Endothelial cell of umbilical vein (primary cell): ENCODE data around the gene TTC33. TPM values are rescaled to one million over a fixed set of nuclear protein-coding genes. Genes with fewer than 3 reads are reported as not detected.

Experiments used
- BruUV-seq: library from RNA; stranded (reverse); fragments of 400-500 nt; replicated peaks from 2 replicates; lab custom pipeline; 2021; lab: Mats Ljungman, UMichigan
- CTCF ChIA-PET: fragments of 300-600, 350-600 bp; sonication (Branson Sonifier 250); formaldehyde crosslinking; loops from one replicate; lab custom pipeline; 2021; ENCODE audit warnings: antibody characterized with exemption, inconsistent platforms; lab: Charles Lee
- POLR2A ChIA-PET: fragments of 300-600, 350-600 bp; sonication (Branson Sonifier 250); formaldehyde crosslinking; loops from one replicate; lab custom pipeline; 2021; ENCODE audit warnings: antibody characterized with exemption, inconsistent platforms; lab: Charles Lee
- DNase-seq: peaks from one replicate; pipeline ENCODE4 v3.0.0-alpha.2; 2011; ENCODE audit warnings: low read depth, low spot score
- FAIRE-seq: peaks from 2 replicates; lab custom pipeline; 2011; peaks lifted over from hg19 to GRCh38; lab: Jason Lieb, UNC
- H2AFZ ChIP-seq: 2 replicates; pipeline ENCODE4 v1.6.0; 2012; ENCODE audit warnings: low read depth, low read length, control low read depth, inconsistent platforms
- H3K27ac ChIP-seq: 2 replicates; pipeline ENCODE4 v1.5.1; 2011; ENCODE audit warnings: low read depth, mild to moderate bottlenecking, control low read depth, low read length, moderate library complexity; ENCODE audit not compliant: insufficient read depth
- H3K27me3 ChIP-seq, 2 experiments: 2 replicates each; pipeline versions ENCODE4 v1.6.0 to v1.6.1; 2011; ENCODE audit warnings: low read length in 2 of 2, mixed read lengths in 1 of 2; ENCODE audit not compliant: control insufficient read depth in 2 of 2, insufficient read depth in 2 of 2
- H3K36me3 ChIP-seq, 2 experiments: 2 replicates in 1 of 2; 3 replicates in 1 of 2; pipeline ENCODE4 v1.5.1; 2011; ENCODE audit warnings: low read length in 2 of 2, mild to moderate bottlenecking in 1 of 2, moderate library complexity in 1 of 2; ENCODE audit not compliant: control insufficient read depth in 2 of 2, insufficient read depth in 2 of 2; ENCODE audit errors: extremely low read depth in 1 of 2
- H3K4me1 ChIP-seq: 3 replicates; pipeline ENCODE4 v1.5.1; 2011; ENCODE audit warnings: mild to moderate bottlenecking, low read length; ENCODE audit not compliant: control insufficient read depth, insufficient read depth; ENCODE audit errors: extremely low read depth
- H3K4me2 ChIP-seq: 2 replicates; pipeline ENCODE4 v1.6.1; 2011; ENCODE audit warnings: low read length, control low read depth, mixed read lengths; ENCODE audit not compliant: insufficient read depth
- H3K4me3 ChIP-seq, 3 experiments: fragments of 200-600 bp in 1 of 3; sonication (generic), shearing (Covaris generic) in 1 of 3; replicated peaks in 1 of 3; 2 replicates each; pipeline ENCODE4 v1.5.1; 2011 to 2016; ENCODE audit warnings: control low read depth in 3 of 3, low read length in 3 of 3, mild to moderate bottlenecking in 2 of 3, inconsistent platforms in 1 of 3, low read depth in 1 of 3, moderate library complexity in 1 of 3; ENCODE audit not compliant: insufficient read depth in 1 of 3
- H3K79me2 ChIP-seq: 2 replicates; pipeline ENCODE4 v1.6.0; 2012; ENCODE audit warnings: low read length, inconsistent platforms; ENCODE audit not compliant: control insufficient read depth, insufficient read depth
- H3K9ac ChIP-seq: replicated peaks from 2 replicates; pipeline ENCODE3; 2011; ENCODE audit warnings: low read length, control low read depth; ENCODE audit not compliant: insufficient read depth; ENCODE audit errors: extremely low read depth
- H3K9me1 ChIP-seq: replicated peaks from 3 replicates; pipeline ENCODE4 v1.6.0; 2011; ENCODE audit warnings: mild to moderate bottlenecking, low read length; ENCODE audit not compliant: control insufficient read depth, insufficient read depth; ENCODE audit errors: extremely low read depth
- H3K9me3 ChIP-seq: replicated peaks from 2 replicates; pipeline ENCODE4 v1.5.1; 2012; ENCODE audit warnings: low read length, inconsistent platforms; ENCODE audit not compliant: control insufficient read depth, insufficient read depth
- H4K20me1 ChIP-seq: replicated peaks from 2 replicates; pipeline ENCODE3; 2011; ENCODE audit warnings: mild to moderate bottlenecking, low read length; ENCODE audit not compliant: control insufficient read depth, insufficient read depth; ENCODE audit errors: extremely low read depth
- CTCF ChIP-seq, 2 donors: IDR thresholded peaks; 1 replicate in 1 of 2; 2 replicates in 1 of 2; pipeline ENCODE4 v1.5.1; 2011; ENCODE audit warnings: low read length in 2 of 2, mild to moderate bottlenecking in 2 of 2, moderate library complexity in 2 of 2, control low read depth in 1 of 2, inconsistent platforms in 1 of 2, low read depth in 1 of 2; ENCODE audit not compliant: insufficient read depth in 1 of 2; ENCODE audit errors: extremely low read depth in 1 of 2
- FOS ChIP-seq: IDR thresholded peaks from 2 replicates; pipeline ENCODE4 v1.6.1; 2011; ENCODE audit warnings: mild to moderate bottlenecking, low read length, moderate library complexity, borderline replicate concordance; ENCODE audit not compliant: insufficient read depth
- GATA2 ChIP-seq: IDR thresholded peaks from 2 replicates; pipeline ENCODE4 v1.7.0; 2011; ENCODE audit warnings: low read depth, mild to moderate bottlenecking, moderate library complexity, mixed read lengths, low read length; ENCODE audit not compliant: insufficient read length, insufficient read depth
- JUN ChIP-seq: IDR thresholded peaks from 2 replicates; pipeline ENCODE4 v1.6.1; 2011; ENCODE audit warnings: borderline replicate concordance, low read depth; ENCODE audit not compliant: insufficient read length, insufficient read depth
- MAX ChIP-seq: IDR thresholded peaks from 2 replicates; pipeline ENCODE4 v1.6.1; 2011; ENCODE audit not compliant: insufficient read depth, insufficient read length
- POLR2A ChIP-seq: IDR thresholded peaks from 2 replicates; pipeline ENCODE4 v1.6.1; 2012; ENCODE audit warnings: low read depth, mild to moderate bottlenecking, control low read depth, low read length
- POLR2AphosphoS5 ChIP-seq: IDR thresholded peaks from 2 replicates; pipeline ENCODE4 v1.6.1; 2012; ENCODE audit warnings: low read depth, mild to moderate bottlenecking, control low read depth, low read length, moderate library complexity; ENCODE audit not compliant: insufficient read depth
- dilution Hi-C: fragments of 300-500 bp; cut with MboI; formaldehyde crosslinking; loops from one replicate; pipeline ENCODE4 v1.15.0; 2019; ENCODE audit warnings: low sequenced_read_pairs; ENCODE audit not compliant: extremely low pct_ligation_motif_present
- intact Hi-C: fragments of 100-400 bp; cut with micrococcal nuclease; formaldehyde crosslinking; loops from one replicate; pipeline ENCODE4 v1.10.0; 2022
- polyA plus RNA-seq, 4 experiments: library from polyadenylated mRNA; depleted of rRNA in 3 of 4; stranded (reverse) in 3 of 4; unstranded in 1 of 4; fragments of >200 nt; gene quantifications; 2 replicates each; pipeline versions ENCODE4 v1.2.1 to v1.2.3, GENCODE V29; 2011 to 2012; ENCODE audit warnings: missing spikeins in 1 of 4
- total RNA-seq: library from RNA; stranded (reverse); gene quantifications from 2 replicates; pipeline ENCODE4 v1.2.3, GENCODE V29; 2021

The TTC33 gene
- total and polyA plus RNA-seq, 2 donors (not counting 3 experiments of a cell fraction or from before 2014, with no cell fraction given): 2.2 to 11.7 TPM

GRCh38 chr5:40669606-40670390 lies 86.0 kb downstream of the TTC33 start:
- Histone ChIP-seq H3K27ac (no peak overlapping the region), H3K36me3 (no peaks in the 10 kb centered on the region), H3K4me1 (no peaks in the 10 kb centered on the region), H2AFZ (no peak overlapping the region), H3K4me3 (no peak overlapping the region), H3K9me1 (no peaks in the 10 kb centered on the region), H3K27me3 (no peaks in the 10 kb centered on the region), H4K20me1 (no peaks in the 10 kb centered on the region), H3K4me2 (no peak overlapping the region), H3K9ac (no peak overlapping the region), H3K9me3 (no peaks in the 10 kb centered on the region), H3K79me2 (no peaks in the 10 kb centered on the region)
- POLR2A ChIA-PET: interaction anchor here (0.7 kb wide), 1 partner anchor 115 kb away, joined by 3 read pairs; no protein-coding TSS in a partner anchor
- intact Hi-C loops: no loop called here
- TF ChIP-seq JUN (no peak), CTCF (IDR thresholded peaks at IDR 0.05; ENCODE audit: extremely low read depth in 1 of 2, insufficient read depth in 1 of 2, low read depth in 1 of 2, low read length in 2 of 2) (no peak), FOS (no peak), POLR2A (no peak), GATA2 (no peak), MAX (no peak), POLR2AphosphoS5 (no peak)
- CTCF ChIA-PET: interaction anchor here (1.0 kb wide), 1 partner anchor 90 kb away, joined by 3 read pairs; no protein-coding TSS in a partner anchor
- dilution Hi-C loops: no loop called here
- FAIRE-seq: no peak
- DNase-seq: no peak
- no TSS peak for BruUV-seq
